ENCODE measurements around the gene MAPK11. TPM values are rescaled to one million over a fixed set of nuclear protein-coding genes. Genes with fewer than 3 reads are reported as not detected.

MAPK11 gene
- total and polyA plus RNA-seq, 10 of the 15 experiments (the other 5 are each of a cell fraction or from before 2014, with no cell fraction given), result 0.05 to 12.8 (median 3.7) TPM

DNA sequence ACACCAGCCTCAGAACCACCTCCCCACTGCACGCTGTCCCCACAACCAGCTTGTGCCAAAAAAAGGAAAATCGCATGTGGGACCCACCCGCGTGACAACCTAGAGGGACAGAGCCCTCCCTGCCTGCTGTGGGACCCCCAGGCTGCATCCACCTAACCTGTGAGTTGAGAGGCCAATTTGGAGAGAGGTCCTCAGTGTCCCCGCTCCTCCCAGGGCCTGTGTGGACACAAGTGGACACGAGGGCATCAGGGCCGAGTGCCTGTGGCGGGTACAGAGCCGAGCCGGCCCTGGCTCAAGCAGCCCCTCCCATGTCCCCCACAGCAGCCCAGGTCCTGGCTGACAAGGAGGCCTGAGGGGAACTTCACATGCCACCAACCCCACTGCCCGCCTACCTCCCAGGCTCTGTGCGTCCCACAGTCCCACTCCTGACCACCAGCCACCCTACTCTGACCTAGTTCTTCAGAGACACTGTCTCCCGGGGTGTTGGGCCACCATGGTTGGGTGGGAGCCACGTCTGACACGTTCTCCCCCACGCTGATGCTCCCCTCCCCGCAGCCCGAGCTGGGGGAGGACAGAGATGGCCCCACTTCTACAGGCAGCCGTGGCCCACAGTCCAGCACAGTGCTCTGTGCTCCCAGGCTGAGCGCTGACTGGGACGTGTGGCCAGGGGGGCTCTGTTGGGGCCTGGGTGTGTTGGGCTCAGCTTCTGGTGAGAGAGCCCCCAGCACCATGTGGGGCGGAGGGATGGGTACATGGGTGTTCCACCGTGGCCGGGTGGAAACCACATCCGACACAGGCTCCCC, 50.2 kb downstream of the MAPK11 start:
- H3K36me3 ChIP-seq (ENCODE audit: control insufficient read depth in 2 of 2, insufficient read depth in 2 of 2, low read length in 1 of 2), result peaks cover 19 to 65% of the 10 kb centered on the region in 2 experiments; a peak in 3 of 4 replicates
- no peak overlapping the region for H3K9ac ChIP-seq (ENCODE audit: control insufficient read depth, insufficient read depth, low read length)
- ChIA-PET SMC1A (ENCODE audit: uncharacterized antibody, unreplicated experiment) (no interaction called here), RAD21 (ENCODE audit: unreplicated experiment) (no interaction called here), POLR2A (no interaction called here), CTCF (no interaction called here)
- H2AFZ ChIP-seq (ENCODE audit: control insufficient read depth, low read depth, low read length), result no peak overlapping the region
- no peaks in the 10 kb centered on the region for H3K4me1 ChIP-seq (ENCODE audit: control insufficient read depth, insufficient read depth, low read length)
- H3K4me2 ChIP-seq (ENCODE audit: control insufficient read depth, insufficient read depth), result no peak overlapping the region
- in situ Hi-C loops (cut with MboI), result no loop called here
- no peaks in the 10 kb centered on the region; the same call in 1 of the 2 replicates for H3K79me2 ChIP-seq (ENCODE audit: control insufficient read depth, insufficient read depth, low read length)
- H4K20me1 ChIP-seq (ENCODE audit: control insufficient read depth, insufficient read depth), result no peaks in the 10 kb centered on the region
- intact Hi-C loops (cut with micrococcal nuclease; ENCODE audit: unreplicated experiment), result no loop called here
- no peaks in the 10 kb centered on the region for H3K9me3 ChIP-seq (replicated peaks; ENCODE audit: control insufficient read depth, insufficient read depth, low read length)
- FAIRE-seq (no peak), ATAC-seq (no peak), DNase-seq (ENCODE audit: low read depth, low spot score) (no peak)
- H3K27me3 ChIP-seq (replicated peaks in 1 of 2; ENCODE audit: control insufficient read depth in 2 of 2, insufficient read depth in 2 of 2, low read length in 1 of 2), result no peaks in the 10 kb centered on the region
- no peak overlapping the region for H3K4me3 ChIP-seq
- no TSS peak for BruUV-seq (replicated peaks)
- no peak overlapping the region for H3K27ac ChIP-seq (ENCODE audit: control insufficient read depth, insufficient read depth)
- WGBS (ENCODE audit: insufficient coverage, insufficient replicate concordance, low lambda C conversion rate, missing lambda C conversion rate), result 94% methylated on average over 25 of the region's 25 CpGs
- TF ChIP-seq ZNF622 (IDR thresholded peaks at IDR 0.05), result no peak
- TF ChIP-seq MXI1 (IDR thresholded peaks at IDR 0.05; ENCODE audit: low read depth, low read length), result no peak
- TF ChIP-seq IKZF1 (conservative IDR thresholded peaks at IDR 0.05), result no peak
- no peak for TF ChIP-seq PAX8 (IDR thresholded peaks at IDR 0.05)
- TF ChIP-seq, protein P1, sequence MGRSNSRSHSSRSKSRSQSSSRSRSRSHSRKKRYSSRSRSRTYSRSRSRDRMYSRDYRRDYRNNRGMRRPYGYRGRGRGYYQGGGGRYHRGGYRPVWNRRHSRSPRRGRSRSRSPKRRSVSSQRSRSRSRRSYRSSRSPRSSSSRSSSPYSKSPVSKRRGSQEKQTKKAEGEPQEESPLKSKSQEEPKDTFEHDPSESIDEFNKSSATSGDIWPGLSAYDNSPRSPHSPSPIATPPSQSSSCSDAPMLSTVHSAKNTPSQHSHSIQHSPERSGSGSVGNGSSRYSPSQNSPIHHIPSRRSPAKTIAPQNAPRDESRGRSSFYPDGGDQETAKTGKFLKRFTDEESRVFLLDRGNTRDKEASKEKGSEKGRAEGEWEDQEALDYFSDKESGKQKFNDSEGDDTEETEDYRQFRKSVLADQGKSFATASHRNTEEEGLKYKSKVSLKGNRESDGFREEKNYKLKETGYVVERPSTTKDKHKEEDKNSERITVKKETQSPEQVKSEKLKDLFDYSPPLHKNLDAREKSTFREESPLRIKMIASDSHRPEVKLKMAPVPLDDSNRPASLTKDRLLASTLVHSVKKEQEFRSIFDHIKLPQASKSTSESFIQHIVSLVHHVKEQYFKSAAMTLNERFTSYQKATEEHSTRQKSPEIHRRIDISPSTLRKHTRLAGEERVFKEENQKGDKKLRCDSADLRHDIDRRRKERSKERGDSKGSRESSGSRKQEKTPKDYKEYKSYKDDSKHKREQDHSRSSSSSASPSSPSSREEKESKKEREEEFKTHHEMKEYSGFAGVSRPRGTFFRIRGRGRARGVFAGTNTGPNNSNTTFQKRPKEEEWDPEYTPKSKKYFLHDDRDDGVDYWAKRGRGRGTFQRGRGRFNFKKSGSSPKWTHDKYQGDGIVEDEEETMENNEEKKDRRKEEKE (IDR thresholded peaks at IDR 0.05), result no peak
- TF ChIP-seq TCF7 (IDR thresholded peaks at IDR 0.05; ENCODE audit: borderline replicate concordance), result no peak
- no peak for TF ChIP-seq ZNF274 (IDR thresholded peaks at IDR 0.05; ENCODE audit: insufficient read depth, insufficient read length)
- TF ChIP-seq, protein P2, sequence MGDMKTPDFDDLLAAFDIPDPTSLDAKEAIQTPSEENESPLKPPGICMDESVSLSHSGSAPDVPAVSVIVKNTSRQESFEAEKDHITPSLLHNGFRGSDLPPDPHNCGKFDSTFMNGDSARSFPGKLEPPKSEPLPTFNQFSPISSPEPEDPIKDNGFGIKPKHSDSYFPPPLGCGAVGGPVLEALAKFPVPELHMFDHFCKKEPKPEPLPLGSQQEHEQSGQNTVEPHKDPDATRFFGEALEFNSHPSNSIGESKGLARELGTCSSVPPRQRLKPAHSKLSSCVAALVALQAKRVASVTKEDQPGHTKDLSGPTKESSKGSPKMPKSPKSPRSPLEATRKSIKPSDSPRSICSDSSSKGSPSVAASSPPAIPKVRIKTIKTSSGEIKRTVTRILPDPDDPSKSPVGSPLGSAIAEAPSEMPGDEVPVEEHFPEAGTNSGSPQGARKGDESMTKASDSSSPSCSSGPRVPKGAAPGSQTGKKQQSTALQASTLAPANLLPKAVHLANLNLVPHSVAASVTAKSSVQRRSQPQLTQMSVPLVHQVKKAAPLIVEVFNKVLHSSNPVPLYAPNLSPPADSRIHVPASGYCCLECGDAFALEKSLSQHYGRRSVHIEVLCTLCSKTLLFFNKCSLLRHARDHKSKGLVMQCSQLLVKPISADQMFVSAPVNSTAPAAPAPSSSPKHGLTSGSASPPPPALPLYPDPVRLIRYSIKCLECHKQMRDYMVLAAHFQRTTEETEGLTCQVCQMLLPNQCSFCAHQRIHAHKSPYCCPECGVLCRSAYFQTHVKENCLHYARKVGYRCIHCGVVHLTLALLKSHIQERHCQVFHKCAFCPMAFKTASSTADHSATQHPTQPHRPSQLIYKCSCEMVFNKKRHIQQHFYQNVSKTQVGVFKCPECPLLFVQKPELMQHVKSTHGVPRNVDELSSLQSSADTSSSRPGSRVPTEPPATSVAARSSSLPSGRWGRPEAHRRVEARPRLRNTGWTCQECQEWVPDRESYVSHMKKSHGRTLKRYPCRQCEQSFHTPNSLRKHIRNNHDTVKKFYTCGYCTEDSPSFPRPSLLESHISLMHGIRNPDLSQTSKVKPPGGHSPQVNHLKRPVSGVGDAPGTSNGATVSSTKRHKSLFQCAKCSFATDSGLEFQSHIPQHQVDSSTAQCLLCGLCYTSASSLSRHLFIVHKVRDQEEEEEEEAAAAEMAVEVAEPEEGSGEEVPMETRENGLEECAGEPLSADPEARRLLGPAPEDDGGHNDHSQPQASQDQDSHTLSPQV (IDR thresholded peaks at IDR 0.05), result no peak
- TF ChIP-seq, protein P3, sequence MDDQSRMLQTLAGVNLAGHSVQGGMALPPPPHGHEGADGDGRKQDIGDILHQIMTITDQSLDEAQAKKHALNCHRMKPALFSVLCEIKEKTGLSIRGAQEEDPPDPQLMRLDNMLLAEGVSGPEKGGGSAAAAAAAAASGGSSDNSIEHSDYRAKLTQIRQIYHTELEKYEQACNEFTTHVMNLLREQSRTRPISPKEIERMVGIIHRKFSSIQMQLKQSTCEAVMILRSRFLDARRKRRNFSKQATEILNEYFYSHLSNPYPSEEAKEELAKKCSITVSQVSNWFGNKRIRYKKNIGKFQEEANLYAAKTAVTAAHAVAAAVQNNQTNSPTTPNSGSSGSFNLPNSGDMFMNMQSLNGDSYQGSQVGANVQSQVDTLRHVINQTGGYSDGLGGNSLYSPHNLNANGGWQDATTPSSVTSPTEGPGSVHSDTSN (IDR thresholded peaks at IDR 0.05; ENCODE audit: insufficient replicate concordance, low read depth, low read length), result no peak
- TF ChIP-seq, protein P4, sequence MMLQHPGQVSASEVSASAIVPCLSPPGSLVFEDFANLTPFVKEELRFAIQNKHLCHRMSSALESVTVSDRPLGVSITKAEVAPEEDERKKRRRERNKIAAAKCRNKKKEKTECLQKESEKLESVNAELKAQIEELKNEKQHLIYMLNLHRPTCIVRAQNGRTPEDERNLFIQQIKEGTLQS (IDR thresholded peaks at IDR 0.05; ENCODE audit: borderline replicate concordance, extremely low read depth, low read depth, low read length), result no peak
- TF ChIP-seq SREBF1 (IDR thresholded peaks at IDR 0.05; ENCODE audit: low read length), result no peak
- TF ChIP-seq NFYA (IDR thresholded peaks at IDR 0.05; ENCODE audit: borderline replicate concordance, low read depth, low read length), result no peak
- TF ChIP-seq, protein P5, sequence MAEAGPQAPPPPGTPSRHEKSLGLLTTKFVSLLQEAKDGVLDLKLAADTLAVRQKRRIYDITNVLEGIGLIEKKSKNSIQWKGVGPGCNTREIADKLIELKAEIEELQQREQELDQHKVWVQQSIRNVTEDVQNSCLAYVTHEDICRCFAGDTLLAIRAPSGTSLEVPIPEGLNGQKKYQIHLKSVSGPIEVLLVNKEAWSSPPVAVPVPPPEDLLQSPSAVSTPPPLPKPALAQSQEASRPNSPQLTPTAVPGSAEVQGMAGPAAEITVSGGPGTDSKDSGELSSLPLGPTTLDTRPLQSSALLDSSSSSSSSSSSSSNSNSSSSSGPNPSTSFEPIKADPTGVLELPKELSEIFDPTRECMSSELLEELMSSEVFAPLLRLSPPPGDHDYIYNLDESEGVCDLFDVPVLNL (IDR thresholded peaks at IDR 0.05; ENCODE audit: low read depth, low read length), result no peak
- TF ChIP-seq KDM1A (IDR thresholded peaks at IDR 0.05; ENCODE audit: borderline replicate concordance), result no peak

Data from GM12878 (cell line).